Esophagus muscularis mucosa (tissue), 3 donors: ENCODE data around the gene PRMT6.

Experiments
- POLR2A ChIP-seq: fragments of 450-650 bp; IDR thresholded peaks from one replicate; pipeline ENCODE4 v1.6.1; 2017; ENCODE audit warnings: antibody characterized with exemption, moderate library complexity, mild to moderate bottlenecking, low read depth
- TF ChIP-seq, protein P1 (sequence below), 3 experiments: fragments of 200-600 bp in 2 of 3; fragments of 450-650 bp in 1 of 3; sonication (generic) in 2 of 3; IDR thresholded peaks; one replicate each; pipeline ENCODE4 v1.5.1; 2017 to 2019; ENCODE audit warnings: antibody characterized with exemption in 3 of 3, mild to moderate bottlenecking in 2 of 3, moderate library complexity in 1 of 3

DNA sequence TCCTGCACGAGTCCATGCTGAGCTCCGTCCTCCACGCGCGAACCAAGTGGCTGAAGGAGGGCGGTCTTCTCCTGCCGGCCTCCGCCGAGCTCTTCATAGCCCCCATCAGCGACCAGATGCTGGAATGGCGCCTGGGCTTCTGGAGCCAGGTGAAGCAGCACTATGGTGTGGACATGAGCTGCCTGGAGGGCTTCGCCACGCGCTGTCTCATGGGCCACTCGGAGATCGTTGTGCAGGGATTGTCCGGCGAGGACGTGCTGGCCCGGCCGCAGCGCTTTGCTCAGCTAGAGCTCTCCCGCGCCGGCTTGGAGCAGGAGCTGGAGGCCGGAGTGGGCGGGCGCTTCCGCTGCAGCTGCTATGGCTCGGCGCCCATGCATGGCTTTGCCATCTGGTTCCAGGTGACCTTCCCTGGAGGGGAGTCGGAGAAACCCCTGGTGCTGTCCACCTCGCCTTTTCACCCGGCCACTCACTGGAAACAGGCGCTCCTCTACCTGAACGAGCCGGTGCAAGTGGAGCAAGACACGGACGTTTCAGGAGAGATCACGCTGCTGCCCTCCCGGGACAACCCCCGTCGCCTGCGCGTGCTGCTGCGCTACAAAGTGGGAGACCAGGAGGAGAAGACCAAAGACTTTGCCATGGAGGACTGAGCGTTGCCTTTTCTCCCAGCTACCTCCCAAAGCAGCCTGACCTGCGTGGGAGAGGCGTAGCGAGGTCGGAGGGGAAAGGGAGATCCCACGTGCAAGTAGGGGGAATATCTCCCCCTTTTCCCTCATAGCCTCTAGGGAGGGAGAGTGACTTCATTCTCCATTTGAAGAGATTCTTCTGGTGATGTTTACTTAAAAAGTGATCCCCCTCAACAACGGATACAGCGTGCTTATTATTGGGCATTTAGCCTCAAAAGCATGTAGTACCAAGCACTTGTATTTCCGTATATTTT, 991 bp downstream of the PRMT6 start:
- TF ChIP-seq POLR2A = no peak
- TF ChIP-seq, protein P1, sequence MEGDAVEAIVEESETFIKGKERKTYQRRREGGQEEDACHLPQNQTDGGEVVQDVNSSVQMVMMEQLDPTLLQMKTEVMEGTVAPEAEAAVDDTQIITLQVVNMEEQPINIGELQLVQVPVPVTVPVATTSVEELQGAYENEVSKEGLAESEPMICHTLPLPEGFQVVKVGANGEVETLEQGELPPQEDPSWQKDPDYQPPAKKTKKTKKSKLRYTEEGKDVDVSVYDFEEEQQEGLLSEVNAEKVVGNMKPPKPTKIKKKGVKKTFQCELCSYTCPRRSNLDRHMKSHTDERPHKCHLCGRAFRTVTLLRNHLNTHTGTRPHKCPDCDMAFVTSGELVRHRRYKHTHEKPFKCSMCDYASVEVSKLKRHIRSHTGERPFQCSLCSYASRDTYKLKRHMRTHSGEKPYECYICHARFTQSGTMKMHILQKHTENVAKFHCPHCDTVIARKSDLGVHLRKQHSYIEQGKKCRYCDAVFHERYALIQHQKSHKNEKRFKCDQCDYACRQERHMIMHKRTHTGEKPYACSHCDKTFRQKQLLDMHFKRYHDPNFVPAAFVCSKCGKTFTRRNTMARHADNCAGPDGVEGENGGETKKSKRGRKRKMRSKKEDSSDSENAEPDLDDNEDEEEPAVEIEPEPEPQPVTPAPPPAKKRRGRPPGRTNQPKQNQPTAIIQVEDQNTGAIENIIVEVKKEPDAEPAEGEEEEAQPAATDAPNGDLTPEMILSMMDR (IDR thresholded peaks at IDR 0.05) = no peak
